ENCODE measurements around the gene C19orf18. TPM values are rescaled to one million over a fixed set of nuclear protein-coding genes. Genes with fewer than 3 reads are reported as not detected.
A peak's percentile ranks its signal among the peaks of the same experiment; 100 is the strongest.
"Not testable (repeated sequence)": the region's sequence is repeated elsewhere in the genome, so short reads cannot be mapped to it uniquely, and the experiment has no call there.

The C19orf18 gene
- total RNA-seq, 1 donor from 2014 or later = not detected

DNA sequence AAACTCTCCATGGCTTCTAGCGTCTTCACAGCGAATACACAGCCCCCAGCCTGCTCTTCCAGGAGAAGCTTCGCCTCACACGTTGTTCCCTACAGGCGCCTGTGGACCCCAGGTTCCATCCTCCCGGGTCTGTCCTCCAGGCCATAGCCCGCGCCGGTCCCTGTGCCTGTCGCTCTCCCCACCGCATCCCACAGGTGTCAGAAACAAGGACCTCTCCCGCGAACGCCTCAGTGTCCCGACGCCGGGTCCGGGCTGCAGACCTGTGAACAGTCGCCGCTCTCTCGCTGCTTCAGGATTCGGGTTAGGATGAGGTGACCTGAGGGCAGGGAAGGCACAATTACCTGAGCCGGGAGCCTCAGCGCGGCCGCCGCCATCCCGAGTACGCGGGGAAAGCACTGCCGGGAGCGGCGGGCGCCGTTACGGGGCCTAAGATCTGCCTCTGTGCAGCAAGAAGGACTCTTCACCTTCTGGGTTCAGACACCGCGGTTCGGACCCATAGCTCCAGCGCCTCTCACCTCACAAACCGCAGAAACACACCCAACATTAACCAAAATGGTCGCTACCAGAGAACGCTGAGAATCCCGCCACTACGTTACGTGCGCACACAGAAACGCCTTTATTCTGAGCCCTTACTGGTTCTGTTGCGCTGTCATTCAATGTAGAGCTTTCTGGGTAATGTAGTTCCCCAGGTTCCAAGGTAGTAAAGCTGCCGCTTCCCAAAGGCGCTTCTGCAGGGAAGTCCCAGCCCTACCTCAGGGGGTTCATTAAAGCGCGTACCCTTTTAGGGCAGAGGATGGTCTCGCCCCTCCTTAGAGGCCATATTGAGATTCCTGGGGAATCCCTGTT, 39.3 kb downstream of the C19orf18 start, which contains the start of gene ZNF418:
TSS of gene ZNF418 (minus strand) at position 583 of the 846 bp plus-strand sequence. CDS start 1,580 bp downstream, outside the sequence.
- Histone ChIP-seq H3K36me3 (peaks cover 7 to 31% of the 10 kb centered on the region in 2 donors), H3K4me3 (peak within 1 kb of the TSS; percentile 49 to 65), H3K9me3 (peaks cover 76 to 98% of the 10 kb centered on the region in 2 donors), H3K4me1 (no peaks in the 10 kb centered on the region), H3K27me3 (no peaks in the 10 kb centered on the region), H3K27ac (no peak within 1 kb of the TSS)
- intact Hi-C loops (cut with DNase I) = no loop called here
- TF ChIP-seq, protein P1, sequence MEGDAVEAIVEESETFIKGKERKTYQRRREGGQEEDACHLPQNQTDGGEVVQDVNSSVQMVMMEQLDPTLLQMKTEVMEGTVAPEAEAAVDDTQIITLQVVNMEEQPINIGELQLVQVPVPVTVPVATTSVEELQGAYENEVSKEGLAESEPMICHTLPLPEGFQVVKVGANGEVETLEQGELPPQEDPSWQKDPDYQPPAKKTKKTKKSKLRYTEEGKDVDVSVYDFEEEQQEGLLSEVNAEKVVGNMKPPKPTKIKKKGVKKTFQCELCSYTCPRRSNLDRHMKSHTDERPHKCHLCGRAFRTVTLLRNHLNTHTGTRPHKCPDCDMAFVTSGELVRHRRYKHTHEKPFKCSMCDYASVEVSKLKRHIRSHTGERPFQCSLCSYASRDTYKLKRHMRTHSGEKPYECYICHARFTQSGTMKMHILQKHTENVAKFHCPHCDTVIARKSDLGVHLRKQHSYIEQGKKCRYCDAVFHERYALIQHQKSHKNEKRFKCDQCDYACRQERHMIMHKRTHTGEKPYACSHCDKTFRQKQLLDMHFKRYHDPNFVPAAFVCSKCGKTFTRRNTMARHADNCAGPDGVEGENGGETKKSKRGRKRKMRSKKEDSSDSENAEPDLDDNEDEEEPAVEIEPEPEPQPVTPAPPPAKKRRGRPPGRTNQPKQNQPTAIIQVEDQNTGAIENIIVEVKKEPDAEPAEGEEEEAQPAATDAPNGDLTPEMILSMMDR (IDR thresholded peaks at IDR 0.05) = no peak
- peak in 1 of 2 donors; percentile 68 for DNase-seq (ENCODE audit: low spot score in 2 of 2)

DNA sequence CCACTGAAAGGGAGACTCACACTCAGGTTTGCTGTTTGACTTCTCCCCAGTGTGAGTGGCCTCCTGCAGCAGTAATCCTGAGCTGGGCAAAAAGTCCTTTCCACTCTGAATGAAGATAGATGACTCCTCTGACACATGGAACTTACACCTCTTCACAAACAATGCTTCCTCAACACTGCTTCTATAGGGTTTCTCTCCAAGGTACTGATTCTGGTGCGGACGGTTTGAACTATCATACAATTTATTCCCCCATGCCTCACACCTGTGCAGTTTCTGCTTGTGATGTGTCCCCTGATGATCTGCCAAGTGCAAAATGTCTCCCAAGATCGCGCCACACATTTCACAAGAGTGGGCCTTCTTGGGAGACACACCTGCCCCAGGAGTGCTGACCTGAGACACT, 46.7 kb downstream of the C19orf18 start:
- DNase-seq (ENCODE audit: low spot score in 2 of 2) = no peak
- TF ChIP-seq, protein P1 (IDR thresholded peaks at IDR 0.05) = no peak
- H3K9me3 ChIP-seq = peaks cover 63 to 99% of the 10 kb centered on the region in 2 donors
- intact Hi-C loops (cut with DNase I) = loop anchor here (10.0 kb wide), 1 partner anchor 353 kb away; the partner anchor contains the start of gene ZNF416
- H3K27ac ChIP-seq = no peak overlapping the region
- H3K4me3 ChIP-seq = no peak overlapping the region
- H3K27me3 ChIP-seq = no peaks in the 10 kb centered on the region
- no peaks in the 10 kb centered on the region for H3K4me1 ChIP-seq
- H3K36me3 ChIP-seq = peaks cover 2 to 44% of the 10 kb centered on the region in 2 donors

DNA sequence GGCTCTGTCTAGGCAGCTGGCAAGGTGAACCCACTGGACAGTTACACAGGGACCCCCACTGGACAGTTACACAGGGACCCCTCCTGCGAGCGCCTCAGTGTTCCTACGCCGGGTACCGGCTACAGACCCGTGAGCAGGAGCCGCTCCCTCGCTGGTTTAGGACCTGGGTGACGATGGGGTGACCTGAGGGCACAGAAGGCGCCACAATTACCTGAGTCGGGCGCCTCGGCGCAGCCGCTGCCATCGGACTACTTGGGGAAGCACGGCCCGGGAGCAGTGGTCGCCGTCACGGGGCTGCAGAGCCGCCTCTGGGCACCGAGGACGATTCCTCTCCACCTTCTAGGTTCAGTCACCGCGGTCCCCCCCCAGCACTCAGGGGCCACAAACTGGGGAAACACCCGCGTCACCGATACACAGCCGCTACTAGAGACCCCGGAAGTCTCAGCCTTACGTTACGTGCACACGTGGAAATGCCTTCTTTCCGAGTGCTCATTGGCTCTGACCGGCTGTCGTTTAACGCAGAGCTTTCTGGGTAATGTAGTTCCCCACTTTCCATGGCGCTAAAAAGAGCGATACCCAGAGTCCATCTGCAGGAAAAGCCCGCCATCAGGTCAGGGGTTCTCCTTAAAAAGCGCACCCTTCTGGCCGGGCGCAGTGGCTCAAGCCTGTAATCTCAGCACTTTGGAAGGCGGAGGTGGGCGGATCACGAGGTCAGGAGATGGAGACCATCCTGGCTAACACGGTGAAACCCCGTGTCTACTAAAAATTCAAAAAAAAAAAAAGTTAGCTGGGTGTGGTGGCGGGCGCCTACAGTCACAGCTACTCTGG, 58.0 kb downstream of the C19orf18 start, which contains the start of gene ZNF417:
TSS of gene ZNF417 (minus strand) at position 425 of the 828 bp plus-strand sequence. CDS start at position 244, 181 bp downstream.
- Histone ChIP-seq H3K36me3 (peaks cover 20 to 41% of the 10 kb centered on the region in 2 donors), H3K4me3 (peak within 1 kb of the TSS; percentile 86 to 89), H3K27ac (peak within 1 kb of the TSS; percentile 70 to 80), H3K9me3 (peaks cover 13 to 53% of the 10 kb centered on the region in 2 donors)
- peak; percentile 50 to 92 for DNase-seq (ENCODE audit: low spot score in 2 of 2)
- TF ChIP-seq, protein P1 (IDR thresholded peaks at IDR 0.05) = peak in 1 of 3 experiments; percentile 16
- intact Hi-C loops (cut with DNase I) = loop anchor here (1.0 to 5.0 kb wide), 3 partner anchors 86 to 236 kb away; partner anchors contain the start of genes ZNF329, ZNF552 and ZNF606
- H3K4me1 ChIP-seq, H3K27me3 ChIP-seq: not testable (repeated sequence)

DNA sequence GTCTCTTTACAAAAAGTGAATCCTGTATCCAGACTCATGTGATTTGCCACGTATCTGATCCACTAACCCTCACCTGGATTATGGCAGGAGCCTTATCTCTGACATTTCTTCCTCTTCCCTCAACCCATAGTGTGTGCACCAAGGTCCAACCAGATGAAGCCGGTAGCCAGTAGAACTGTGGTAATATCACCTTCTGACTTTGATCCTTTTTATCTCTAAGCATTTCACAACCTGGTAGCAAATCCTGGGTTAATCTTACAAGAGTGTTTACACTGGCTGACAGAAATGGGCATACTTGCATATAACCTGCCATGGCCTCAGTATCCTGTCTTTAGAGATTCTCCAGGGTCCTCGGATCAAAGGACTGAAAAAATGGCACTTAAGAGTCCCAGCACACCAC, 59.8 kb downstream of the C19orf18 start:
- Histone ChIP-seq H3K36me3 (peaks cover 35 to 49% of the 10 kb centered on the region in 2 donors), H3K4me3 (no peak overlapping the region), H3K9me3 (peaks cover 22 to 63% of the 10 kb centered on the region in 2 donors), H3K27ac (no peak overlapping the region), H3K4me1 (peaks cover 0 to 7% of the 10 kb centered on the region in 2 donors), H3K27me3 (no peaks in the 10 kb centered on the region)
- intact Hi-C loops (cut with DNase I) = no loop called here
- DNase-seq (ENCODE audit: low spot score in 2 of 2) = no peak
- TF ChIP-seq, protein P1 (IDR thresholded peaks at IDR 0.05) = no peak

Other genes with a start within 250 kb of the C19orf18 start
- gene ZNF671, start 246.9 kb downstream of the C19orf18 start, total RNA-seq = 2.4 TPM
- 1.9 TPM for gene ZNF776, start 227.7 kb downstream of the C19orf18 start, total RNA-seq
- 1.4 TPM for gene ZNF586, start 204.9 kb downstream of the C19orf18 start, total RNA-seq
- 6.9 TPM for gene ZNF552, start 159.6 kb downstream of the C19orf18 start, total RNA-seq
- 7.8 TPM for gene ZNF587B, start 144.2 kb downstream of the C19orf18 start, total RNA-seq
- gene ZNF587, start 124.7 kb downstream of the C19orf18 start, total RNA-seq = 12.9 TPM
- 1.8 TPM for gene ZNF814, start 85.5 kb downstream of the C19orf18 start, total RNA-seq
- gene ZNF417, start 57.9 kb downstream of the C19orf18 start, total RNA-seq = 2.3 TPM
- 0.21 TPM for gene ZNF418, start 39.1 kb downstream of the C19orf18 start, total RNA-seq
- 3.8 TPM for gene ZNF256, start 26.8 kb downstream of the C19orf18 start, total RNA-seq
- 1.5 TPM for gene ZNF606, start 28.3 kb upstream of the C19orf18 start, total RNA-seq
- not detected for gene ZSCAN1, start 59.5 kb upstream of the C19orf18 start, total RNA-seq
- 3.7 TPM for gene ZNF135, start 84.7 kb upstream of the C19orf18 start, total RNA-seq
- gene ZSCAN18, start 123.7 kb upstream of the C19orf18 start, total RNA-seq = 181 TPM
- gene ZNF329, start 176.3 kb upstream of the C19orf18 start, total RNA-seq = 3.8 TPM
- 14.7 TPM for gene ZNF274, start 208.5 kb upstream of the C19orf18 start, total RNA-seq